HG02571 (cell line): ENCODE measurements around the gene SHISA6.

Experiments used
- ATAC-seq: cut with Tn5 transposase; IDR thresholded peaks from one replicate; pipeline ENCODE4 v1.9.1; 2021; ENCODE audit warnings: mild to moderate bottlenecking, moderate library complexity; ENCODE audit not compliant: unreplicated experiment

The SHISA6 gene

DNA sequence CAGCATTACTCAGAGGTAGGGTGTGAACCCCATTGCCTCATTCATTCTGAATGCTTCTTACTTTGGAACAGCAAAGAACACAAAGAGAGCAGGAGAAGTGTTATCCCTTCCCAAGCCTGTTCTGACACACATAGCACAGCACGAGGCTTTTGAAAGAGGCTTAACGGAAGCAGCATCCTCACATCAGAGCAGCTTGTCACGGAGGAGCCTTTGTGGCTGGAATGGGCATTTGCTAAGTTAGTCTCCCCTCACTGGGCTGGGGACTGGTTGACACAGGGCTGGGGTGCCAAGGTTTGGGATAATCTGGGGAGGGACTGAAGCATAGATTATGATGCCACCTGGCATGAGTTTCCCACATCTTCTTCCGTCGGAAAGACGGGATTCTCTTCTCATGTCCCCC lies 189.7 kb downstream of the SHISA6 start:
- no peak for ATAC-seq

DNA sequence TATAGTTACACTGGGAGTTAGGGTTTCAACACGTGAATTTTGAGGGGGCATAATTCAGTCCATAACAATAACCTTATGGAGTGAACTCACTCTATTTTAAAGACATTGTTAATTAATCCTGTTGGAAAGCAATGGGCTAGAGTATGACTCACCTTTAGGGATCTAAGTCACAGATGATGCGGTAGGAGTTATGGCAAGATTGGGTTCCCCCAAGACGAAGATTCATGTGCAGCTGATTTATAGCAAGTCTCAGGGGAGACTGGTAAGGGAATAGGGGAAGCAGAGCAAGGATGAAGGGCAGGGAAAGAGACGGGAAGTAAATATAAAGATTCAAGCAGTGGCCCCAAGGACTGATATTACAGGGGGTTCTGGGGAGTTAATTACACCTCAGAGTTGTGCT lies 197.7 kb downstream of the SHISA6 start:
- ATAC-seq: no peak

DNA sequence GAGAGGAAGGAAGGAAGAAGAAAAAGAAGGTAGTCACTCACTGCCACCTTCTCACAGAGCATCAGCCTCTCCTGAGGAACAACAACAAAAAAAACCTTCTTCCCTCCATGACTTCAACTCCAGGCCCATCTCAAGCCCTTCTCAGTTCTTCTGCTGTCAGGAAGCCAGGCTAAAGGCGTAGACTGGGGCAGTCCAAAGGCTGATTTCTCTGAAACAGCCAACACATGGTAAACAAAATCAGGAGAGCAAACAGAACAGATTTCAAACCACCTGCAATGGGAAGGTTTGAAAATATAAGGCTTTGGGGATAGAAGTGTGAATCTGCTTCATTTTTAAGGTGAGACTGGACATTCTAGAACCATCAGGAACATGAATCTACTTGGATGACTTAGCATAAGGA lies 200.0 kb downstream of the SHISA6 start:
- ATAC-seq: no peak

- ATAC-seq: no peak
These were observed 205.3 kb downstream of the SHISA6 start for GRCh38 chr17:11446316-11446715.

DNA sequence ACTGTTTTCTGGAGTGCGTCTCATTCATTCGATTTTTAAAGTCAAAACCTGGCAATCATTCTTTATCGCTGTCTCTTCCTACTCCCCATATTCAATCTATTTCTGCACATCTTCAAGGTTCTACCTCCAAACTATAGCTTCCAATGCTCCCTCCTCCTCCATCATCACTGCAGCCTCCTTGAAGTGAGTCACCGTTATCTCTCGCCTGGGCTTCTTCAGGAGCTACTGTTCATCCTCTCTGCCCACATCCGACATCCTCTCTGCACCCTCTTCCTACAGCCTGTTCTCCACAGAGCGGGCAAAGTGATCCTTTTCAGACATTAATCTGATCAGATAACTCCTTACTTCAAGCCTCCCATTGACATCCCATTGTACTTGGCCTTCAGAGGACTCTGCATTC lies 213.1 kb downstream of the SHISA6 start:
- ATAC-seq: no peak

DNA sequence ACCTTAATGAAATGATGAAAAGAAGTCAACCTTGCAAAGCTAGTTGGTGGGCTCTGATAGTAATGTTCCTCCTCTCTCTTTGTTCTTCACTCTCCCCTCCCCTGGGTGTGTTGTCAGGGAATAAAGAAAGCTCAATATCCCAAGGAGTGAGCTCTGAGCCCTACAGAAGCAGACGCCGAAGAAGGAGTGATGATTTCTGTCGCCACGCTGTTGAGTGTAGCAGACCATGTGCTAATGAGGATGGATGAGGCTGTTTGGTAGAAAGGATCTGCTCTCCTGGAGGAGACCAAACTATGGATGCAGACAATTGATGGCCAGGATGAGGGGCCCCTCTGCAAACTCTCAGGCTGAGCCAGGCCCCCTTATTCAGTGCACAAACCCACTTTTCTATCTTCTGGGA lies 217.3 kb downstream of the SHISA6 start:
- no peak for ATAC-seq

DNA sequence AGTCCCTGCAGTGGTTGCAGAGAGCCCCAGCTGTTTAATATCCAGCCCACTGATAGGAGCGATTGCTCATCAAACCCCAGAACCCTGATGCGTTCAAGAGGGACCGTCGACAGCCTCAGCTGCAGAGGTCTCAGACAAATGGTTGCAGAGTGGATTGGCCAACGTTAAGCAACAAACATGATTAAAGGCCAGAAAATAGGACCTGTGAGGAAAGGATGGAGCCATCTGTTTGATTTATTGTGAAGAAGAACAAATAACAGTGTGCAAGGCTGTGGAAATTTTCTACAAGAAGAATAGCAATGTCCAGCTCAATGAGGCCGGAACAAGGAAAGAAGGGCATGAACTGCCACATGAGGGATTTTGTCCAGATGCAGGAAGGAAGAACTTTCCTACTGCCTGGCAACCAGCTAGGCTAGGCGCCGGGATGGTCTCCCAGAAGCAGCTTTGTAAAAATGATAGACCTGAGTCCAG lies 218.9 kb downstream of the SHISA6 start:
- no peak for ATAC-seq

DNA sequence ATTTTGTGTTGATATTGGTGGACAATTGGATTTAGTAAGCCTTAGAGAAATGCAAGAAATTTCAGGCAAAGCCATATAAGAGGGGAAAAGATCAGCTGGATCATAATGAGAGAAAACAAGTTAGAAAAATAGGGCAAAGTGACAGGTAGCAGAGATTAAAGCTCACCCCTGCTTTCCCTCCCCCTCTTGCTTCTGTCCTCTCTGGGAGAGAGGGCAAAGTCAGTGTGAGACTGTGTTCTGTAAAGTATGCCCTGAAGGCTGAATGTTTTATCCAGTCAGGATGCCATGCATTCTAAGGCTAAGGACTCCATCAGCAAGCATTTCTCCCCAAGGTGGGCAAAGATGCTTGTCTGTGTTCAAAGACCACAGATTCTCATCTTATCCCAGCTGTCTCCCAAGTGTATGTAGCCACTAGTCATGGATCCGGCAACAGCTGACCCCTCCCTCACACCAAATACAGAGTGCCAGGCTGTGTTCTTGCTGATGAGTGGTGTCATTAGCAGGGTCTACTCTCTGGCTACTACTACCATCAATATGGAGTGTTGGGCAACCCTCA lies 221.1 kb downstream of the SHISA6 start:
- no peak for ATAC-seq

DNA sequence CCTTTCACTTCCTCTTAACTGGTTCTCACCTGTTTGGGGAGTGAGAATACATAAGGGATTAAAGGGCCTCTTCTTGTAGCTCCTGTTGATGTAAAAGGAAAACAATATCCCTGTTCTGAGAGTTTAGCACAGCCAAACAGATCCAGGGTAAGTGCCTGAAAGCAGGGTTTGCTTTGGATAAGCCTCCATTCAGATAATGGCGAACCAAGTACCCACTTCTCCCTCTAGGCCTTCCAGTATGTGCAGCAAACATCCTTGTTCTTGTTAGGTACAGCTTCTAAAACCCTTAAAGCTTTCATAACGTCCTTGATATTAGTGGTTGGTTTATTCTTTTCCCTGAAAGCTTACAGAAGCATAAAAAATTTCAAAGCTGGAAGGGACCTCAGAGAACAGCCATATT lies 226.6 kb downstream of the SHISA6 start:
- no peak for ATAC-seq

DNA sequence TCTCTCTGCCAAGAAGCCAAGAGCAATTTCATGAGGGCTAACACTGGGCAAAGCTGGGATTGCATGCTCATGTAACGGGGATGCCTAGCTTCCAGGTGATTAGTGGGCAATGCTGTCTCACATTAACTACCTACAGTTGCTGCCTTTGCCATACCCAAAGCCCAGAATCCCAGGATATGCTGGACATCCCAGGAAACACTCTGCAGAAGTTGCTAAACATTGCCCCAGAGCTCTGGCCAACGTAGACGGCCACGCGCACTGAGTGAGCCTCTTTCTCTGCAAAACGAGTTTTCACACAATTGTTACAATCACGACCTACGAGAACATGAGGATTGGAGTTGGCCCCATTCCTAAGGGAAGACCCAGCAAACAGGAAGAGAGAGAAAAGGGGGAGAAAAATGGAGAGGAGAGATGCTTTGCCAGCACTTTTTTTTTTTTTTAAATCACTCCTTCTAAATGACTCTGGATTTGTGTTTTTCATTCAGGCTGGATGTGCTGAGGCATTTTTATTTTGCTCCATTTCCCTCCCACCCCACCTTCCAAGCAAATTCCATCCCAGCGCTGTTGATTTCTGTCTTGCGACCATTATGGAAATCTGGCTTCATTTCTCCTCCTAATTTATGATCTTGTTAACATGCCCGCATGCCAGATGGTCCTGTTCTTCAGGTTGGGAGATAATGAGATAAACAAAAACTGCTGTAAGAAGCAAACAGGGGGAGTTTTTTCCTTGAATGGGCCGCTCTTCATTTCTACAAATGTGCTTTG lies 244.5 kb downstream of the SHISA6 start:
- no peak for ATAC-seq

- no peak for ATAC-seq
These were observed 245.3 kb downstream of the SHISA6 start for GRCh38 chr17:11486101-11486867.

DNA sequence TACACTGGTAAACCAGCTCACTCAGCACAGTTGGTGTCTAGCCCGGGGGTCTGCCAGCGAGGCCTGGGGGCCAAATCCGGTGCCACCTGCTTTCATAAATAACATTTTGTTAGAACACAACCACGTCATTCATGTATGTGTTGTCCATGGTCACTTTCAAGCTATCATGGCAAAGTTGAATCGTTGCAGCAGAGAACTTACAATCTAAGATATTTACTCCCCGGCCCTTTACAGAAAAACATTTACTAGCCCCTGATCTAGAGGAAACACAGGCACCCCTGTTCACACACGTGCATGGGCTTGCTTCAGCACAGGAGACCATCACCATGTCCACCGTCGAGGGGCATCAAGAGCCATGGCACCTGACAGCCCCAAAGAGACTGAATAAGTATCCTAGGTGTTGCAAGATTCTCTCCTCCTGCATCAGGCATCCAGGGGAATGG lies 245.9 kb downstream of the SHISA6 start:
- ATAC-seq: no peak

- ATAC-seq: no peak
These were observed 246.5 kb downstream of the SHISA6 start for GRCh38 chr17:11487469-11487868.

- ATAC-seq: no peak
These were observed 247.4 kb downstream of the SHISA6 start for GRCh38 chr17:11488407-11488806.

- ATAC-seq: no peak
These were observed 249.2 kb downstream of the SHISA6 start for GRCh38 chr17:11490171-11490755.

GRCh38 chr17:11492511-11492910 lies 251.5 kb downstream of the SHISA6 start:
- no peak for ATAC-seq

DNA sequence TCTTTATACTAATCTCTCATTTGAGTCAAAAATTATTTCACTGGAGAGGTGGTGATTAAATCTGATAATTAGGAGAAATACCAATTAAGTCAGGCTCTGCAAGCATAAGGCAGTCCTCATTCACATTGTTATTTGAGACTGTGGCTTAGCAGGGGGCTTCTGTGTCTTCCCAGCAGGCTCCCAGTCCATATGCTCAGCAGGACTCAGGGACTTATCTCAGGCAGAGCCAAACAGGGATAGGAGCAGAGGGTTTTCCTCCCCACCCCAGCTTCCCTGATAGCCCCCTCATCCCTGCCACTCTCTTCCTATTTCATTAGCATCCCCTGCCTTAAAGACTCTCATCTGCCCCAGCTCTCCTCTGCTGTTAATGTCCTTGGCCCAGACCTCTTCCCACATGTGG lies 252.9 kb downstream of the SHISA6 start:
- no peak for ATAC-seq

DNA sequence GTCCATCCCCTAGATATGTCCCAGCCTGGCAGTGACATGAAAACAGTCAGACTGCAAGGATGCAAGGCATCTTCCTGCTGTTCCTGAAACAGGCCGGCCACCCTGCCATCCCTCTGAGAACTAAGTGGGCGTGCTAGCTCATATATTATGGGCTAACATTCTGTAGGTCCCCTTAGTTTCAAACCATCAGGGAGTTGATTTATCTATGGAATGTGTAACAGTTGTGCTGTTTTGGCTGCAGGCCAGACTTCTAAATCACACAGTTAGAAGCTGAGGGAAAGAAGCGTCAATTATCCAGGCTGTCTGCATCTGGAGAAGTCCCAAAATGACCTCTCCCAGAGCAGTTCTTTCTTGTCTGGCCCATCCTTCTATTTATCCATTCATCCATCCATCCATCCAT lies 254.6 kb downstream of the SHISA6 start:
- no peak for ATAC-seq

DNA sequence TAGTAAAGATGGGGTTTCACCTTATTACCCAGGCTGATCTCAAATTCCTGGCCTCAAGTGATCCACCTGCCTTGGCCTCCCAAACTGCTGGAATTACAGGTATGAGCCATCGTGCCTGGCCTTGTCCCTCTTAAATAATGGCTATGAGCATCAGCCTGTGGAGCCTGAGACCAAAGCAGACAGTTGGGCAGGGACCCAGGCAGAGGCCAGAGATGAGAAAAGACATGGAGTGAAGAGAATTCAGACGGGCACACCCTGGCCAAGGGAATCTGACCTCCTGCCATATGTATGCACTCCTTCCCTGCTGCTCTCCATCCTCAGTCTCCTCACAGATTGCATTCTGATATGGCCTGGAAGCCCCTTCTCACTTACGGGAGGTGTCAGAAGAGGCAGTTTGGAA lies 258.9 kb downstream of the SHISA6 start:
- ATAC-seq: no peak

DNA sequence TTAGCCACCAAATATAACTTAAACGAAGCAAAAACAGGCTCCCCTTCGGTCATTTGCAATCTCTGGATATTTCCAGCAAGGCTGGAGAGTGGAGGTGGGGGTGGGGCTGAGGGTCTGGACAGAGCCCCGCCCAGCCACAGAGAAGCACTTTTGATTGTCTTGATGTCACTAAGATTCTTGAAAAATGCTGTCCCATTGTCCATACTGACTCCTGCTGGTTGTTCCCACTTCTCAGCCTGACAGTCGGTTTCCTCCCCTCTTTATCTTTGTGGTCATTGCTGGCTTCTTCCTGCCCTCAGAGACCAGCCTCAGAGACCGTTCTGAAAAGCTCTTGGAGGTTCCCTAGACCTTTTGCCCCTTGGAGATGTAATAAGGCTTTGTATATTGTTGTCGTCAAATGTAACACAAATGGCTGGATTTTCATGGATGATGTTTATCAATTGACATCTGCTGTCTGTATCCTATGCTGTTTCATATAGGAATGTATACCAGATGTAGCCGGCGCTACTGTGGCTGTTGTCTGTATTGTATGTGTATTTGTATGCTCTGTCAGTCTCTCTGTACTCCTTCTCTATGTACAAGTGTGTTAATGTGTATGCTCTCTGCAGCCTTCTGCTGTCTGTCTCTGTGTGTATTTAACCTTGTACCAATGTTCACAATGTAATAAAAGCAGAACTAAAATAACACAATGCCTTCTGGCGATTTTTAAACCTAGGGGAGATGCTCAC lies 262.5 kb downstream of the SHISA6 start:
- no peak for ATAC-seq

DNA sequence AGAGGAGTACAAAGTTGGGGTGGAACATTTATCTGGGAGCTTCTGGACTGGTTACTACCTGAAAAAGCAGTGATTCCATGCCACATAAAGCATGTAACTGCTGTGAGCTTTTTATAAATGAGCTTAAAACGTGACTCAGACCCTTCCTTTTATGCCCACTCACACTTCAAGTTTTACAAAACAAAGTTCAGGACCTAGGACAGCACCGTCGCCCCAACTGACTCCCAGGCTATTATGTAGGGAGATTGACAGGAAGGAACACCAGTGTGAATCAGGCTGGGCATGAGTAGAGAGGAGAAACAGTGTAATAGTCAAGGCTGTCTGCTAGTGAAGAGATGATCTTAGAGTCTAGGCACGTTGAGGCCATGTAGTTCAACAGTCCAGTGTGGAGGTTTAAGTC lies 265.6 kb downstream of the SHISA6 start:
- no peak for ATAC-seq
